ENCODE data around the gene FEN1.

DNA sequence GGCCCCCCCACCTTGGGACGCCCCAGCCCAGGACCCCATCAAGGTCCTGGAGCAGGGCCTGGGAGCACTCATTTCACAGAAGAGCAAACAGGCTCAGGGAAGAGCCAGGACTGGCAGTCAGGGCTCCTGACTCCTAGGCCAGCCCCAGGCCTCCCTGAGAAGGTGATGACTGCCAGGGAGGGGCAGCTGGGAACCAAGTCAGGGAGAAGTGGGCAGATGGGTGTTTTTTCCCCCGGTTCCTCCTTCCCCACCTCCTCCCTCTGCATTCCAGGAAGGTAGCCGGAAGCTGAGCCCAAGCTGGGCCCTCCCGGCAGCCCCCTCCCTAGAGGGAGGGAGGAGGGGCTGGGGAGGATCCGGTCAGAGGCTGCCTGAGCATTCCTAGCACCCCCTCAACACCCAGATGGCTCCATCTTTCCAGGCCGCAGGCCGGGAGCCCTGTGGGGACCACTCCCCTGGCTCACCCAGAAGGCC lies 20.7 kb upstream of the FEN1 start:
- TF ChIP-seq CBX2 (IDR thresholded peaks at IDR 0.05; ENCODE audit: borderline replicate concordance, low read depth), result no peak
- TF ChIP-seq, protein P1, sequence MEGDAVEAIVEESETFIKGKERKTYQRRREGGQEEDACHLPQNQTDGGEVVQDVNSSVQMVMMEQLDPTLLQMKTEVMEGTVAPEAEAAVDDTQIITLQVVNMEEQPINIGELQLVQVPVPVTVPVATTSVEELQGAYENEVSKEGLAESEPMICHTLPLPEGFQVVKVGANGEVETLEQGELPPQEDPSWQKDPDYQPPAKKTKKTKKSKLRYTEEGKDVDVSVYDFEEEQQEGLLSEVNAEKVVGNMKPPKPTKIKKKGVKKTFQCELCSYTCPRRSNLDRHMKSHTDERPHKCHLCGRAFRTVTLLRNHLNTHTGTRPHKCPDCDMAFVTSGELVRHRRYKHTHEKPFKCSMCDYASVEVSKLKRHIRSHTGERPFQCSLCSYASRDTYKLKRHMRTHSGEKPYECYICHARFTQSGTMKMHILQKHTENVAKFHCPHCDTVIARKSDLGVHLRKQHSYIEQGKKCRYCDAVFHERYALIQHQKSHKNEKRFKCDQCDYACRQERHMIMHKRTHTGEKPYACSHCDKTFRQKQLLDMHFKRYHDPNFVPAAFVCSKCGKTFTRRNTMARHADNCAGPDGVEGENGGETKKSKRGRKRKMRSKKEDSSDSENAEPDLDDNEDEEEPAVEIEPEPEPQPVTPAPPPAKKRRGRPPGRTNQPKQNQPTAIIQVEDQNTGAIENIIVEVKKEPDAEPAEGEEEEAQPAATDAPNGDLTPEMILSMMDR (IDR thresholded peaks at IDR 0.05), result no peak
- no peak for TF ChIP-seq POLR2A (IDR thresholded peaks at IDR 0.05; ENCODE audit: low read length)
- no peak for TF ChIP-seq KDM5A (IDR thresholded peaks at IDR 0.05)
- no peak for TF ChIP-seq HDAC2 (IDR thresholded peaks at IDR 0.05)
- TF ChIP-seq, protein P2, sequence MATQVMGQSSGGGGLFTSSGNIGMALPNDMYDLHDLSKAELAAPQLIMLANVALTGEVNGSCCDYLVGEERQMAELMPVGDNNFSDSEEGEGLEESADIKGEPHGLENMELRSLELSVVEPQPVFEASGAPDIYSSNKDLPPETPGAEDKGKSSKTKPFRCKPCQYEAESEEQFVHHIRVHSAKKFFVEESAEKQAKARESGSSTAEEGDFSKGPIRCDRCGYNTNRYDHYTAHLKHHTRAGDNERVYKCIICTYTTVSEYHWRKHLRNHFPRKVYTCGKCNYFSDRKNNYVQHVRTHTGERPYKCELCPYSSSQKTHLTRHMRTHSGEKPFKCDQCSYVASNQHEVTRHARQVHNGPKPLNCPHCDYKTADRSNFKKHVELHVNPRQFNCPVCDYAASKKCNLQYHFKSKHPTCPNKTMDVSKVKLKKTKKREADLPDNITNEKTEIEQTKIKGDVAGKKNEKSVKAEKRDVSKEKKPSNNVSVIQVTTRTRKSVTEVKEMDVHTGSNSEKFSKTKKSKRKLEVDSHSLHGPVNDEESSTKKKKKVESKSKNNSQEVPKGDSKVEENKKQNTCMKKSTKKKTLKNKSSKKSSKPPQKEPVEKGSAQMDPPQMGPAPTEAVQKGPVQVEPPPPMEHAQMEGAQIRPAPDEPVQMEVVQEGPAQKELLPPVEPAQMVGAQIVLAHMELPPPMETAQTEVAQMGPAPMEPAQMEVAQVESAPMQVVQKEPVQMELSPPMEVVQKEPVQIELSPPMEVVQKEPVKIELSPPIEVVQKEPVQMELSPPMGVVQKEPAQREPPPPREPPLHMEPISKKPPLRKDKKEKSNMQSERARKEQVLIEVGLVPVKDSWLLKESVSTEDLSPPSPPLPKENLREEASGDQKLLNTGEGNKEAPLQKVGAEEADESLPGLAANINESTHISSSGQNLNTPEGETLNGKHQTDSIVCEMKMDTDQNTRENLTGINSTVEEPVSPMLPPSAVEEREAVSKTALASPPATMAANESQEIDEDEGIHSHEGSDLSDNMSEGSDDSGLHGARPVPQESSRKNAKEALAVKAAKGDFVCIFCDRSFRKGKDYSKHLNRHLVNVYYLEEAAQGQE (IDR thresholded peaks at IDR 0.05), result no peak
- no peak for TF ChIP-seq MYC (IDR thresholded peaks at IDR 0.05; ENCODE audit: borderline replicate concordance, low read length)
- no peak for TF ChIP-seq MAFK (IDR thresholded peaks at IDR 0.05; ENCODE audit: partially characterized antibody)
- no peak for TF ChIP-seq JUN (IDR thresholded peaks at IDR 0.05)
- no peak for TF ChIP-seq BHLHE40 (IDR thresholded peaks at IDR 0.05; ENCODE audit: low read depth, low read length)
- TF ChIP-seq NFE2L2 (conservative IDR thresholded peaks at IDR 0.05; ENCODE audit: low read length), result no peak

Measured in A549 (cell line).